HG03439 (cell line): ENCODE measurements around the gene LIX1.
"Not testable (repeated sequence)": the region's sequence is repeated elsewhere in the genome, so short reads cannot be mapped to it uniquely, and the experiment has no call there.

Experiments
- ATAC-seq: cut with Tn5 transposase; IDR thresholded peaks from one replicate; pipeline ENCODE4 v1.9.1; 2021; ENCODE audit warnings: mild to moderate bottlenecking, moderate library complexity; ENCODE audit not compliant: unreplicated experiment

Gene LIX1

GRCh38 chr5:97142521-97143254, at the start of gene LIX1:
Gene LIX1, minus strand, starts transcription at chr5:97142611. Its CDS starts 35 bp downstream, at chr5:97142576.
- ATAC-seq, result peak; percentile 67

DNA sequence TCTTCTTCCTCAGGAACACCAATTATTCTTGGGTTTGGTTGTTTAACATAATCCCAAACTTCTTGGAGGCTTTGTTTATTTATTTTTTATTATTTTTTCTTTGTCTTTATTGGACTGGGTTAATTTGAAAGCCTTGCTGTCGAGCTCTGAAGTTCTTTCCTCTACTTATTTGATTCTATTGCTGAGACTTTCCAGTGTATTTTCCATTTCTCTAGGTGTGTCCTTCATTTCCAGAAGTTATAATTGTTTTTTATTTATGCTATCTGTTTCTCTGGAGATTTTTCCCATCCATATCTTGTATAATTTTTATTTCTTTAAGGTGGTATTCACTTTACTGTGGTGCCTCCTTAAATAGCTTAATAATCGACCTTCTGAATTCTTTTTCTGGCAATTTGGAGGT, 49.5 kb upstream of the LIX1 start:
- ATAC-seq, result no peak

DNA sequence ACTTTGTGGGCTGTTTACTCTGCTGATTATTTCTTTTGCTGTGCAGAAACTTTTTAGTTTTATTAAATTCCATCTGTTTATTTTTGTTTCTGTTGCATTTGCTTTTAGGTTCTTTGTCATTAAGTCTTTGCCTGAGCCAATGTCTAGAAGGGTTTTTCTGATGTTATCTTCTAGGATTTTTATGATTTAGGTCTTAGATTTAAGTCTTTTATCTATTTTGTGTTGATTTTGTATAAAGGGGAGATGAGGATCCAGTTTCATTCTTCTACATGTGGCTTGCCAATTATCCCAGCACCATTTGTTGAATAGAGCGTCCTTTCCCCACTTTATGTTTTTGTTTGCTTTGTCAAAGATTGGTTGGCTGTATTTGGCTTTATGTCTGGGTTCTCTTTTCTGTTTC, 47.1 kb upstream of the LIX1 start:
- not testable (repeated sequence) for ATAC-seq

GRCh38 chr5:97183930-97184213, 41.5 kb upstream of the LIX1 start:
- ATAC-seq, result no peak

DNA sequence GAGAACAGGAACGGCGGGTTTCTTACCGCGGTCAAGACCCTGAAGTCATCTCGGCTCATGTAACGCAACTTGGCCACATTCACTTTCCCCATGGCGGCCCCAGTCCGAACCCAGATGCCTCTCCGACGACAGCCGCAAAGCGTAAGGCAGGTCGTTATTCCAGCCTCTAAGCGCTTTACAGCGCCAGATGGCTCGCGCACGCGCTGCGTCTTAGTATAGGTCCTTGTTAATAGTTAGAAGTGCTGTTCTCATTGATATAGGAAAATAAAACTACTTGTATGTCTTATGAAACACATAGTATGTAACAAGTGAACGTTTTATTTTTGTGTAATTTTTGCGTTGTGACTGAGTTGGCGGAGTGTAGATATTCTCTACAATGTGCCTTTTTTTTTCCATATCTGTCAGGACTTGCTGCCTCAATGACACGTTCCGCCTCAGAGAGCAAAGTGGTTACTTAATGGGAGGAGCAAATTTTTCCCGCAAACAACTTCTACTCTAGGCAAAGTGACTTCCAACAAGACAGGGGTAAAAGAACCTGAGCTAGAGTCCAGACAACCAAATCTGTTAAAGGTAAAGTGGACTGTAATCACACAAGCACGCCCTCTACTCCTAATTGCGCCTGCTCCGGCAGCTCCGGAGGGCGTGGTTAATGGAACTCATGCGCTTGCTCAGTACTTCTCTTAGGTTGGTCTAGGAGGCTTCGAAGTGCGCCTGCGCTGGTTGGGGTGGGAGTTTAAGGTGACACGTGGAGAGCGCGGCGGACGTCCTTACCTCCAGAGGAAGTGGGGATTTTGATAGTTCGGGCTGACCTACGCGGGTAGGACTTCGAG, 40.9 kb upstream of the LIX1 start, which contains the start of gene RIOK2:
RIOK2 (minus strand) TSS at position 148 of the 830 bp plus-strand sequence; CDS start at position 92, 56 bp downstream.
- peak; percentile 92 for ATAC-seq

- ATAC-seq, result no peak
Observed at GRCh38 chr5:97182571-97183099, 40.2 kb upstream of the LIX1 start.

- no peak for ATAC-seq
Observed at GRCh38 chr5:97181856-97182545, 39.6 kb upstream of the LIX1 start.

GRCh38 chr5:97179457-97179856, 37.0 kb upstream of the LIX1 start:
- ATAC-seq, result not testable (repeated sequence)

DNA sequence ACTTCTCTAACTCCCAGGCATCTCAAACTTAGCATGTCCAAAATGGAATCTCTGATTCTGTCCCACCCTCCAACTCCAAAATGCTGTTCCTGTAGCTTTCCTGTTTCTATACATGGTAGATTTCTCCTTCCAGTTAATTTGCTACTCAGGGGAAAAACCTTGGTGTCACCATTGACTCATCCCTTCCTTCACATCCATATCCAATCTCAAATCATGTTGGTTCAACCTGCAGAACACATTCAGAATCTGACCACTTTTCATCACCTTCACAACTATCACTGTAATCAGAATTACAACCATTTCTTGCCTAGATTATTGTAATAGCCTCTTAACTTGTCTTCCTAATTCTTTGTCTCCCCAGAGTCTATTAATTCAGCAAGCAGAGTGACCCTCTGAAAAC, 29.8 kb upstream of the LIX1 start:
- ATAC-seq, result no peak

GRCh38 chr5:97171703-97172102, 29.3 kb upstream of the LIX1 start:
- ATAC-seq, result no peak

DNA sequence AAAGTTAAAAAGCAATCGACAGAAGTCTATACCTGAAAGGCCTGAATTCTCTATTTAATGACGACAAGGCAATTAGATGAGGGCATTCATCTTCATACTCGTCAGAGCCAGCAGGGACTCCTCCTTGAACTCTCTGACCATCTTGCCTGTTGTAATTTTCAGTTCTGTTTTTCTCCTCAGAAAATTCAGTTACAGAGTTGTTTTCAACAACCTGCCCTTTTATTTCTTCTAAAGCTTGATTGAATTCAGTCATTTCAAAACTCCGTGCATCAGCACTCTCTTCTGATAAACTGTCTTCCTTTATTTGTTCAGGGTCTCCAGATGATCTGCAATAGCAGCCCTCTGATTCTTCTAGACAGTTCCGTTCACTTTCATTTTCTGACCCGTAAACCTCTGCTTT, 25.0 kb upstream of the LIX1 start:
- ATAC-seq, result peak; percentile 73

DNA sequence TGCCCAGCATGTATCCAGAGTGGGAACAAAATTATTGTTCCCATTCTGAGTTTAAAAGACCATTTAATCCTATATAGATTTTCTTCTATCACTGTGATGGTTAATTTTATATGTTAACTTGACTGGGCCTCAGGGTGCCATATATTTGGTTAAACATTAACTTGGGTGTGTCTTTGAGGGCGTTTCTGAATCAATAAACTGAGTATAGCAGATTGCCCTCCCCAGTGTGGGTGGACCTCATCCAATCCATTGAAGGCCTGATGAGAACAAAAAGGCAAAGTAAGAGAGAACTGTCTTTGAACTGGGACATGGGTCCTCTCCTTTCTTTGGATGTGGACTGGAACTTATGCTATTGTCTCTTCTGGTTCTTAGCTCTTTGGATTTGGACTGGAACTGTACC, 23.3 kb upstream of the LIX1 start:
- ATAC-seq, result no peak

DNA sequence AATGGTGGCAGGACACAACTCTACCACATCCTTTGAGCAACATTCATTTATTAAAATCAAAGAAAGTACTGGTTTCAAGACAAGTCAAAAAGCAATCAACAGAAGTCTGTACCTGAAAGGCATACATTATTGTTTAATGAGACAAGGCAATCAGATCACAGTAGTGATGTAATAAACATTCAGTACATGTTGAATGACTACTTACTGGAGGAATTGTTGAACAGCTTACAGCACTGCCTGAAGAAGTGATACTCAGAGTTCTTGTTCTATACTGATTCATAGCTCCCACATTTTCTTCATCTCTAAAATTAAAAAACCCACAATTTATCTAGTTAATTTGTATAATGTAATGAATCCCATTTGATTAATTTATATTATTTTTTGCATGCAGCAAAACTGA, 22.4 kb upstream of the LIX1 start:
- no peak for ATAC-seq

DNA sequence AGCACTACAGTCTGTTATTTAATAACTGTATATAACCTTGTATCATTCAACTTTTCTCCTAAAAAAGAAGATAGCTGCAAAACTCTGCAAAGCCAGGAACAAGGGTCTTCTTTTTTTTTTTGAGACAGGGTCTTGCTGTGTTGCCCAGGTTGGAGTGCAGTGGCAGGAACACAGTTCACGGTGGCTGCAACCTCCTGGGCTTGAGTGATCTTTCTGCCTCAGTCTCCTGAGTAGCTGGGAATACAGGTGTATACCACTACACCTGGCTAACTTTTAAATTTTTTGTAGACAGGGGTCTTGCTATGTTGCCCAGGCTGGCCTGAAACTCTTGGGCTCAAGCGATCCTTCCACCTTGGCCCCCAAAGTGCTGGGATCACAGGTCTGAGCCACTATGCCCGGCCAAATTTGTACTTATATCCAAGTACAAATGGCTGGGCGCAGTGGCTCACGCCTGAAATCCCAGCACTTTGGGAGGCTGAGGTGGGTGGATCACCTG, 21.4 kb upstream of the LIX1 start:
- ATAC-seq, result no peak

DNA sequence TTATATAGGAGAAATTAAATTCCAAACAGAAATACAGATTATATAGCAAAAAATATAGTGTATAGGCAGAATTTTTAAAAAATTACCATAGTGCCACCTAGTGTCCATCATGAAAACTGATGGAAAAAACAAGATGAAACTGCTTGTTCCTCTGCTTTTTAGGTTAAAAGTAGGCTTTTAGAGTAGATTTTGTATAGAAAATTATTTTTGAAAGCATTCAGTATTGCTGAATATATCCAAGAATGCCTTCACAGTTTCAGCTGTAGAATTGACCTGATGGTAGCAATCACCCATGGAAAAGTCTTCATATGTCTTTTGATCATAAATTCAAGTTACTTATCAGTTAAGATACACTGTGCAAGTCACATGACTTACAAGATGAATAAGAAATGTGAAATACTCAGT, 21.0 kb upstream of the LIX1 start:
- no peak for ATAC-seq

DNA sequence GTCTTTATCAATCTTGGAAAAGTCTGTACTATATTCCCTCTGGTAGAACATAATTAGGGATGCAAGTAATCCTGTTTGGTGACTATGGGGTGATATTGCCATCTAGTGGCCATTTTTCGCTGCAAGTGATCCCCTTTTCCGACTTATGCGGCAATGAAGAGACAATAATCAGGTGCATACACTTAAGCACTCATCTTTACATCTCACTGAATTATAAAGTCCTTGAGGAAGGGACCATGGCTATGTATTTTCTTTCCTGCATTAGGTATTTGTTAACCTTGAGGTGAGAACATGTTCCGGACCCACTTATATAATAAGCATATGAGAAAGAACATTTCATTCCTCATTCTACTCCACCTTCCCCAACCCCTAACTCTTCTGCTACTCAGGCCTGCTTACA, 19.6 kb upstream of the LIX1 start:
- ATAC-seq, result no peak

DNA sequence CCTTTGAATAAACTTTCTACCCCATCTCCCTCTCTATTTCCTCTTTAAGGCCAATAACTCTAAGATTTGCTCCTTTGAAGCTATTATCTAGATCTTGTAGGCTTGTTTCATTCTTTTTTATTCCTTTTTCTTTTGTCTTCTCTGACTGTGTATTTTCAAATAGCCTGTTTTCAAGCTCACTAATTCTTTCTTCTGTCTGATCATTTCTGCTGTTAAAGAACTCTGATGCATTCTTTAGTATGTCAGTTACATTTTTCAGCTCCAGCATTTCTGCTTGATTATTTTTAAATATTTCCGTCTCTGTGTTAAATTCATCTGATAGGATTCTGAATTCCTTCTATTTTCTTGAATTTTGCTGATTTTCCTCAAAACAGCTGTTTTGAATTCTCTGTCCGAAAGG, 15.3 kb upstream of the LIX1 start:
- no peak for ATAC-seq

GRCh38 chr5:97151370-97151769, 9.0 kb upstream of the LIX1 start:
- no peak for ATAC-seq

DNA sequence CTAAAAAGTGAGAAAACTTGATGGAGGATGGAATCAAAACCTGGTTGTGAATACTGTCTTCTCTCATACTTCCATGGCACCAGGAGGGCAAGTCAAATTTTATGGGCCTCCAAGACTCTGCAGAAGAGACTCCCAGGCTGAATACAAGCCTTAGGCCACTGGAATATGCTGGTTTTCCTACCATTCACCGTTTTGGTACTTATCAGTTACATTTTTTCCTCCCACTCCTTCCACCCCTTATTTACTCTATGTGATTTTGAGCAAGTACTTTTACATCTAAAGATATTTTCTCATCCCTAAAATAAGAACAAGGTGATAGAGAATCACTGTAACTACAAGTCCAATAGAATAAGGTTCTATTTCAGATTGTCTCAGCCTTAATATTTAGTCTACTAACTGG, 8.0 kb upstream of the LIX1 start:
- no peak for ATAC-seq

- ATAC-seq, result no peak
Observed at GRCh38 chr5:97149709-97150108, 7.3 kb upstream of the LIX1 start.

DNA sequence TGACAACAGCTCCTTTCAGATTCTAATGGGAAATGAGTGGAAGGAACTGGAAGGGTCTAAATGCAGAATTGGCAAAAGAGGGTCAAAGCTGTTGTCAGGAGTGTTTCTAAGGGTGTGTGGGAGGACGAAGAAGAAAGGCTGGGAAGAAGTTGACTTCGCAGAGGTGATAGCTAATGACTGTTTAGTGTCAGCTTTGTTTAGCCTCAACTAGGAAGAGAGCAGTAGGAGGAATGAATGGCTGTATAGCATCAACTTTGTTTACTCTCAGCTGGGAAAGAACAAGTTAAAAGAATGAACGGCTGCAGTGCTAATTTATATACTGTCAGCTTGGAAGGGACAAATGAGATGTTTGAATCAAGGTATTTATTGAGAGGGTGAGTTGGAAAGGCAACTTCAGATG, 5.9 kb upstream of the LIX1 start:
- ATAC-seq, result no peak
